ENCODE measurements around the gene CTNNBL1. TPM values are rescaled to one million over a fixed set of nuclear protein-coding genes. Genes with fewer than 3 reads are reported as not detected.
A peak's percentile ranks its signal among the peaks of the same experiment; 100 is the strongest.

The CTNNBL1 gene
- total RNA-seq, 3 donors from 2014 or later (not counting 1 experiment from before 2014, with no cell fraction given): 59.1 to 75.6 (median 67.6) TPM

DNA sequence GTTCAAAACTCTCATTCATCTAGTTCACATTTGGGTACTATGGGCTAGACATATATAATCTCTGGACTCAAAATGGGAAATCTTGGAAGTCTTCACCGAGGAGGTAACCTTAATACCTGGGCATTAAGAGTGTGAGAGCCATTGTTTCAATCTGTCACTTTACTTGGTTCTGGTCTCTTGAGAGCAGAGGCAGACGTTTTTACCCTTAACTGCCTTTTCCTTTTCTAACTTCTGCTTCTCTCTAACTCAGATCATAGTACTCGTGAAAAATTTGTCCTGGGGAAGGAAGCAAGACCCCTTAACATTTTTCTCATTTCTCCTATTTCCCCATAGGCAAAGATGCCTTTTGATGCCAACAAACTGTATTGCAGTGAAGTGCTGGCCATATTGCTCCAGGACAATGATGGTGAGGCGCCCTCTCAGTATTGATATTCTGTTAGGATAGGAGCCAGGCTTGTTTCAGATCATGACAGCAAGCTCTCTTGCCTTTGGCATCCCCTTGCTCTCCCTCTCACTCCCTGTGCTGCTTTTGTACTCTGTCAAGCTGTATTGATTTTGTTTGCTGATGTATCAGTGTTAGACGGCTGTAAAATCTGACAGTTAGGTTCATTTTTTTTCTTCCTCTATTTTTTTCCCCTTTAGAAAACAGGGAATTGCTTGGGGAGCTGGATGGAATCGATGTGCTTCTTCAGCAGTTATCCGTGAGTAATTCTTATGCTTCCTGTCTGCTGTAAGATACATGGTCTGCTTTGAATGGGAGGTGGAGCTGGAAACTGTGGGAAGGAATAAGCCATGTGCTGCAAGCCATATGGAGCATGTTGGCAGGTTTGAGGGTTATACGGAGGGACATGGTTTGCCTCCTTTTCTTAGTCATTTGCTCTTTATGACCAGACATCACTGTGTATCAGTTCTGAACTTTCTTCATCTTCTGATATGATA lies 83.5 kb downstream of the CTNNBL1 start:
- peaks cover 8% of the 10 kb centered on the region for H3K36me3 Mint-ChIP-seq
- Histone ChIP-seq H3K4me3 (ENCODE audit: low read length) (no peak overlapping the region), H3K27me3 (ENCODE audit: control insufficient read depth, insufficient read depth, low read length) (no peaks in the 10 kb centered on the region), H3K9me3 (ENCODE audit: control insufficient read depth, insufficient read depth, low read length) (no peaks in the 10 kb centered on the region), H3K36me3 (ENCODE audit: control insufficient read depth, insufficient read depth, low read length) (peaks cover 40% of the 10 kb centered on the region), H3K27ac (ENCODE audit: low read length) (no peak overlapping the region), H3K4me1 (ENCODE audit: control insufficient read depth, insufficient read depth, low read length) (no peaks in the 10 kb centered on the region)
- no peak for ATAC-seq
- no peaks in the 10 kb centered on the region for H3K9me3 Mint-ChIP-seq
- no peak overlapping the region for H3K4me3 Mint-ChIP-seq
- 71% methylated on average over 7 of the region's 8 CpGs for WGBS (ENCODE audit: insufficient coverage)
- no peaks in the 10 kb centered on the region for H3K27me3 Mint-ChIP-seq (ENCODE audit: low read depth in 2 of 2)
- intact Hi-C loops (cut with micrococcal nuclease): no loop called here
- no peak for DNase-seq
- H3K4me1 Mint-ChIP-seq: peaks cover 11 to 21% of the 10 kb centered on the region in 2 donors
- no peak overlapping the region for H3K27ac Mint-ChIP-seq
- TF ChIP-seq, protein P1, sequence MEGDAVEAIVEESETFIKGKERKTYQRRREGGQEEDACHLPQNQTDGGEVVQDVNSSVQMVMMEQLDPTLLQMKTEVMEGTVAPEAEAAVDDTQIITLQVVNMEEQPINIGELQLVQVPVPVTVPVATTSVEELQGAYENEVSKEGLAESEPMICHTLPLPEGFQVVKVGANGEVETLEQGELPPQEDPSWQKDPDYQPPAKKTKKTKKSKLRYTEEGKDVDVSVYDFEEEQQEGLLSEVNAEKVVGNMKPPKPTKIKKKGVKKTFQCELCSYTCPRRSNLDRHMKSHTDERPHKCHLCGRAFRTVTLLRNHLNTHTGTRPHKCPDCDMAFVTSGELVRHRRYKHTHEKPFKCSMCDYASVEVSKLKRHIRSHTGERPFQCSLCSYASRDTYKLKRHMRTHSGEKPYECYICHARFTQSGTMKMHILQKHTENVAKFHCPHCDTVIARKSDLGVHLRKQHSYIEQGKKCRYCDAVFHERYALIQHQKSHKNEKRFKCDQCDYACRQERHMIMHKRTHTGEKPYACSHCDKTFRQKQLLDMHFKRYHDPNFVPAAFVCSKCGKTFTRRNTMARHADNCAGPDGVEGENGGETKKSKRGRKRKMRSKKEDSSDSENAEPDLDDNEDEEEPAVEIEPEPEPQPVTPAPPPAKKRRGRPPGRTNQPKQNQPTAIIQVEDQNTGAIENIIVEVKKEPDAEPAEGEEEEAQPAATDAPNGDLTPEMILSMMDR (IDR thresholded peaks at IDR 0.05): no peak

DNA sequence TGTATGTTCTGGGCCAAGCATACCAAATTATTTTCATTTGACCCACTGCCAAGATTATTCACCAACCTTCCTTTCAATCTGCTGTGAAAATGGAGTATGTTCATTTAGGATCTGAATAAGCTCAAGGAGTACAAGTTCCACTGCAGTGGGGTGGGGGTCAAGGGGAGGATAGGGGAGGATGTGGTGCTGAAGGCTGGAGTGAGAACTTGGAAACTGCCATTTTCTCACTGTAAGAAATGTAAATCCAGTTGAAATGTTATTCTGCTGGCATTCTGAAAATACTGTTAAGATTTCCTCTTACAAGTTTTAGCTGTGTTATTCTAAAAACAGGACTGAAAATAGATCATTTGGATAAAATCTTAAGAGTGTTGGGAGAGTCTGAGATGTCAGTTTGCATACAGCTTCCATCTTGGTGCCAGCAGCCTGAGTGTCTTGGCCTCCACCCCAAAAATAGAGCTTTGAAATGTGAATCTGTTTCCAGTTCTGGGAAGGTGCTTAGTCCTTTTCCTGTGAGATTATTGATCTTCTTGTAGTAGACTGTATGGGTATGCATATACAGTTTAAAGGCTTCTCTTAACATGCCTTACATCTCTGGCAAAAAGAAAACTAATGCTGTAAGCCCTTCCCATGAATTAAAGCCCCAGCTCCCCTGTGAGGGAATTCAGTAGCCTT lies 84.3 kb downstream of the CTNNBL1 start:
- ATAC-seq (no peak), DNase-seq (no peak)
- no peak overlapping the region for H3K27ac Mint-ChIP-seq
- TF ChIP-seq, protein P1 (IDR thresholded peaks at IDR 0.05): no peak
- peaks cover 11% of the 10 kb centered on the region for H3K36me3 Mint-ChIP-seq
- H3K9me3 Mint-ChIP-seq: no peaks in the 10 kb centered on the region
- peaks cover 9 to 21% of the 10 kb centered on the region in 2 donors for H3K4me1 Mint-ChIP-seq
- intact Hi-C loops (cut with micrococcal nuclease): no loop called here
- no peak overlapping the region for H3K27ac ChIP-seq (ENCODE audit: low read length)
- no peaks in the 10 kb centered on the region for H3K4me1 ChIP-seq (ENCODE audit: control insufficient read depth, insufficient read depth, low read length)
- no peaks in the 10 kb centered on the region for H3K27me3 ChIP-seq (ENCODE audit: control insufficient read depth, insufficient read depth, low read length)
- H3K9me3 ChIP-seq (ENCODE audit: control insufficient read depth, insufficient read depth, low read length): no peaks in the 10 kb centered on the region
- peaks cover 38% of the 10 kb centered on the region for H3K36me3 ChIP-seq (ENCODE audit: control insufficient read depth, insufficient read depth, low read length)
- H3K4me3 Mint-ChIP-seq: no peak overlapping the region
- no peak overlapping the region for H3K4me3 ChIP-seq (ENCODE audit: low read length)
- H3K27me3 Mint-ChIP-seq (ENCODE audit: low read depth in 2 of 2): no peaks in the 10 kb centered on the region

DNA sequence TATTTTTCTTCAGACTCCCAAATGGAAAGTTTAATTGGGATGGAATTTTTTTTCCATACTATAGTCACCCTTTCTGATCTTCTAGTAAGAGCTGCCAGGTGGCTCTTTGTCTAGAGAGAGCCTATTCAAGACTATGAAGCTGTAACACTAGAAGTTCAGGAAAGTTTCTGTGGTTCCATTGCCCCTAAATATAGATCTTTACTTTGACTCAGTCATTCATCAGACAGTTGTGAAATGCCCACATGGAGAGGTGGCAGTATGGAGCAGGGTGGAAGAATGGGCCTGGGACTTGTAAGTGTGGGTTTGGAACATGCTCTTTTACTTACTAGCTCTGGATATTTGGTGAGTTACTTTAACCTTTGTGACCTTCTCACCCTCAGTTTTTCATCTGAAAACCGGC lies 87.8 kb downstream of the CTNNBL1 start:
- H3K27me3 ChIP-seq (ENCODE audit: control insufficient read depth, insufficient read depth, low read length): no peaks in the 10 kb centered on the region
- no CpG with 5 or more reads among the region's 1 CpG for WGBS (ENCODE audit: insufficient coverage)
- Mint-ChIP-seq H3K36me3 (peaks cover 16% of the 10 kb centered on the region), H3K9me3 (peaks cover 0 to 3% of the 10 kb centered on the region in 2 donors), H3K4me3 (no peak overlapping the region), H3K27ac (peak overlapping the region in 1 of 2 donors; percentile 14), H3K4me1 (peaks cover 11 to 28% of the 10 kb centered on the region in 2 donors), H3K27me3 (ENCODE audit: low read depth in 2 of 2) (no peaks in the 10 kb centered on the region)
- peaks cover 35% of the 10 kb centered on the region for H3K36me3 ChIP-seq (ENCODE audit: control insufficient read depth, insufficient read depth, low read length)
- no peaks in the 10 kb centered on the region for H3K9me3 ChIP-seq (ENCODE audit: control insufficient read depth, insufficient read depth, low read length)
- intact Hi-C loops (cut with micrococcal nuclease): no loop called here
- TF ChIP-seq, protein P1 (IDR thresholded peaks at IDR 0.05): no peak
- H3K4me1 ChIP-seq (ENCODE audit: control insufficient read depth, insufficient read depth, low read length): no peaks in the 10 kb centered on the region
- H3K4me3 ChIP-seq (ENCODE audit: low read length): no peak overlapping the region
- no peak overlapping the region for H3K27ac ChIP-seq (ENCODE audit: low read length)
- DNase-seq: no peak
- ATAC-seq: no peak

All from natural killer cell (primary cell).